GM23338 (cell line): ENCODE results near the gene MICALL2.

Experiments
- CREB1 ChIP-seq: fragments of 250-450 bp; sonication (Bioruptor Pico); IDR thresholded peaks from 2 replicates; pipeline ENCODE4 v1.5.0; 2020; ENCODE audit warnings: low read depth, mild to moderate bottlenecking, moderate library complexity
- EZH2 ChIP-seq: fragments of 200-600 bp; sonication (generic); IDR thresholded peaks from one replicate; pipeline ENCODE4 v1.8.0; 2017; ENCODE audit warnings: antibody characterized with exemption, mild to moderate bottlenecking, low read depth; ENCODE audit not compliant: unreplicated experiment
- NANOG ChIP-seq: IDR thresholded peaks from 2 replicates; pipeline ENCODE4 v1.6.1; 2016; ENCODE audit warnings: antibody characterized with exemption, borderline replicate concordance
- POLR2AphosphoS5 ChIP-seq: IDR thresholded peaks from 2 replicates; pipeline ENCODE4 v1.6.1; 2016; ENCODE audit warnings: antibody characterized with exemption, low read depth
- STAT1 ChIP-seq: IDR thresholded peaks from one replicate; pipeline ENCODE4 v1.6.1; 2016; ENCODE audit warnings: antibody characterized with exemption; ENCODE audit not compliant: unreplicated experiment
- TF ChIP-seq, protein P1 (sequence below), 2 experiments: fragments of 200-600 bp in 1 of 2; sonication (generic) in 1 of 2; conservative IDR thresholded peaks; 2 replicates each; pipeline versions ENCODE4 v1.5.1 to v1.6.1; 2016 to 2017; ENCODE audit warnings: antibody characterized with exemption in 2 of 2, low read depth in 2 of 2, mild to moderate bottlenecking in 2 of 2, moderate library complexity in 1 of 2
- TF ChIP-seq, protein P2 (sequence below): IDR thresholded peaks from one replicate; pipeline ENCODE4 v1.6.1; 2018; ENCODE audit warnings: antibody characterized with exemption; ENCODE audit not compliant: unreplicated experiment

DNA sequence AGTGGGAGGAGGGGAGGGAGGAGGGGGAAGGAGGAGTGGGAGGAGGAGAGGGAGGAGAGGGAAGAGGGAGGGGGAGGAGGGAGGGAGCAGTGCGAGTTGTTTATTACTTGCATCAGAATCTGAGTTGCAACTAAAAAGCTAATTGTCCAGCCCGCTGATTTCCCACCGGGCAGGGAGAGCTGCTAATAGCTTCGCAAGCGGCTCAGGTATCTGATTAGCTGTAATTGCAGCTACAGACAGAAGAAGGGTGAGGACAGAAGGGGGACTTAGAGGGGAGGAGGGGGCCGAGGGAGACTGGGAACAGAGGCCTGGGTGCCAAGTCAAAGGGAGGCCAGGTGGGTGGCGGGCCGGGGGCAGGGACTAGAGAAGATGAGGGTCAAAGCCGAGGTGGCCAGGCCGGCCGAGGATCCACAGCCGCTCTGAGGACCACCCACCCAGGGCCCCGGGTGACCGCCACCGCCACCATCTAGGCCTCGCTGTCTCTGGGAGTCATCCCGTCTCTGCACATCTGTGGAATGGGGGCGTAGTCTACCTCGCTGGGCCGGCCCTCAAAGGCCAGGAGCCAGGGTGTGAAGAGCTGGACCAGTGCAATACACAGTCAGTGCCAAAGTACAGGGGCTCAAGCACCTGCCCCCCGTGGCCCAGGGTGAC lies 54.2 kb downstream of the MICALL2 start:
- TF ChIP-seq, protein P1, sequence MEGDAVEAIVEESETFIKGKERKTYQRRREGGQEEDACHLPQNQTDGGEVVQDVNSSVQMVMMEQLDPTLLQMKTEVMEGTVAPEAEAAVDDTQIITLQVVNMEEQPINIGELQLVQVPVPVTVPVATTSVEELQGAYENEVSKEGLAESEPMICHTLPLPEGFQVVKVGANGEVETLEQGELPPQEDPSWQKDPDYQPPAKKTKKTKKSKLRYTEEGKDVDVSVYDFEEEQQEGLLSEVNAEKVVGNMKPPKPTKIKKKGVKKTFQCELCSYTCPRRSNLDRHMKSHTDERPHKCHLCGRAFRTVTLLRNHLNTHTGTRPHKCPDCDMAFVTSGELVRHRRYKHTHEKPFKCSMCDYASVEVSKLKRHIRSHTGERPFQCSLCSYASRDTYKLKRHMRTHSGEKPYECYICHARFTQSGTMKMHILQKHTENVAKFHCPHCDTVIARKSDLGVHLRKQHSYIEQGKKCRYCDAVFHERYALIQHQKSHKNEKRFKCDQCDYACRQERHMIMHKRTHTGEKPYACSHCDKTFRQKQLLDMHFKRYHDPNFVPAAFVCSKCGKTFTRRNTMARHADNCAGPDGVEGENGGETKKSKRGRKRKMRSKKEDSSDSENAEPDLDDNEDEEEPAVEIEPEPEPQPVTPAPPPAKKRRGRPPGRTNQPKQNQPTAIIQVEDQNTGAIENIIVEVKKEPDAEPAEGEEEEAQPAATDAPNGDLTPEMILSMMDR (conservative IDR thresholded peaks at IDR 0.05; ENCODE audit: low read depth in 2 of 2) = no peak
- TF ChIP-seq, protein P2, sequence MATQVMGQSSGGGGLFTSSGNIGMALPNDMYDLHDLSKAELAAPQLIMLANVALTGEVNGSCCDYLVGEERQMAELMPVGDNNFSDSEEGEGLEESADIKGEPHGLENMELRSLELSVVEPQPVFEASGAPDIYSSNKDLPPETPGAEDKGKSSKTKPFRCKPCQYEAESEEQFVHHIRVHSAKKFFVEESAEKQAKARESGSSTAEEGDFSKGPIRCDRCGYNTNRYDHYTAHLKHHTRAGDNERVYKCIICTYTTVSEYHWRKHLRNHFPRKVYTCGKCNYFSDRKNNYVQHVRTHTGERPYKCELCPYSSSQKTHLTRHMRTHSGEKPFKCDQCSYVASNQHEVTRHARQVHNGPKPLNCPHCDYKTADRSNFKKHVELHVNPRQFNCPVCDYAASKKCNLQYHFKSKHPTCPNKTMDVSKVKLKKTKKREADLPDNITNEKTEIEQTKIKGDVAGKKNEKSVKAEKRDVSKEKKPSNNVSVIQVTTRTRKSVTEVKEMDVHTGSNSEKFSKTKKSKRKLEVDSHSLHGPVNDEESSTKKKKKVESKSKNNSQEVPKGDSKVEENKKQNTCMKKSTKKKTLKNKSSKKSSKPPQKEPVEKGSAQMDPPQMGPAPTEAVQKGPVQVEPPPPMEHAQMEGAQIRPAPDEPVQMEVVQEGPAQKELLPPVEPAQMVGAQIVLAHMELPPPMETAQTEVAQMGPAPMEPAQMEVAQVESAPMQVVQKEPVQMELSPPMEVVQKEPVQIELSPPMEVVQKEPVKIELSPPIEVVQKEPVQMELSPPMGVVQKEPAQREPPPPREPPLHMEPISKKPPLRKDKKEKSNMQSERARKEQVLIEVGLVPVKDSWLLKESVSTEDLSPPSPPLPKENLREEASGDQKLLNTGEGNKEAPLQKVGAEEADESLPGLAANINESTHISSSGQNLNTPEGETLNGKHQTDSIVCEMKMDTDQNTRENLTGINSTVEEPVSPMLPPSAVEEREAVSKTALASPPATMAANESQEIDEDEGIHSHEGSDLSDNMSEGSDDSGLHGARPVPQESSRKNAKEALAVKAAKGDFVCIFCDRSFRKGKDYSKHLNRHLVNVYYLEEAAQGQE = no peak
- TF ChIP-seq NANOG (no peak), CREB1 (CRISPR knock-in tag) (no peak), POLR2AphosphoS5 (no peak), EZH2 (no peak), STAT1 (no peak)
